GM19043 (cell line): Measurements from ENCODE around the gene TMPRSS12.
"Not testable (repeated sequence)": the region's sequence is repeated elsewhere in the genome, so short reads cannot be mapped to it uniquely, and the experiment has no call there.

Experiments used
- ATAC-seq: cut with Tn5 transposase; IDR thresholded peaks from one replicate; pipeline ENCODE4 v1.9.1; 2021; ENCODE audit warnings: low read depth; ENCODE audit not compliant: unreplicated experiment

Gene TMPRSS12

DNA sequence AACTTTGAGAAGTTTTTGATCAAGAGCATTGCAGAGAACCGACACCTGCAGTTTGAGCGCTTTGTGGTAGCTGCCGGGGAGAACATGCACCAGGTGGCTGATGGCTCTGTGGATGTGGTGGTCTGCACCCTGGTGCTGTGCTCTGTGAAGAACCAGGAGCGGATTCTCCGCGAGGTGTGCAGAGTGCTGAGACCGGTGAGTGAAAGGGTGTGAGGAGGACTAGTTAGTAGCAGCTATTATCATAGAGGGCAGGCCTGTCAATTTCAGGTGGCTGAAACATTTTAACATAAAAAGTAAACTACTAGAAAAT is 82.6 kb downstream of the TMPRSS12 start:
- ATAC-seq = no peak

DNA sequence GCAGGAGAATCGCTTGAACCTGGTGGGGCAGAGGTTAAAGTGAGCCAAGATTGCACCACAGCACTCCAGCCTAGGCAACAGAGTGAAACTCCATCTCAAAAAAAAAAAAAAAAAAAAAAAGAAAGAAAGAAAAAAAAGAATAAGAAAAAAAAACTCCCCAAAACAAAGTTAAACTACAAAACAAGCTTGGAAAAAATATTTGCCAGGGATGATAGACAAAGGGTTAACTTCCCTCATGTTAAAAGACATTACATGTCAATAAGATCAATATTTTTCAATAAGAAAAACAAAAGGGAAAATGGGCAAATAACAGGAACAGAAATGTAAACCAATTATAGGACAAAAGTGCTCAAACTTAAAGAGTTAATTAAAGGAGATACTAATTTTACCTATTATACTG is 83.2 kb downstream of the TMPRSS12 start:
- no peak for ATAC-seq

DNA sequence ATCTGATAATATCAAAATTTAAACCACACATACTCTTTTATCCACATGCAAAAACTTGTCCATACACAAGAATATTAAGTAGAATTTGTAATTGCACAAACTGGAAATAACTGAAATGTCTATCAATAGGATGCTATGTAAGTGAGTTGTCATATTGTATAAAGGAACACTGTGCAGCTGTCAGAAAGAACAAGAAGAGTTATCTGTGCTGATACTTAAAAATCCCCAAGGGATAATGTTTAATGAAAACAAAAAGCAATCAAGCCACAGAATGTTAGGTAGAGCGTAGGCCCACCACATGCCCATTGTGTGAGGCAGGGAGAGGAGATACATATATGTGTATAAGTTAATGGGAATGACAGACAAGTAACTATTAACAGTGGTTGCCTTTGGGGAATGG is 83.7 kb downstream of the TMPRSS12 start:
- ATAC-seq = no peak

DNA sequence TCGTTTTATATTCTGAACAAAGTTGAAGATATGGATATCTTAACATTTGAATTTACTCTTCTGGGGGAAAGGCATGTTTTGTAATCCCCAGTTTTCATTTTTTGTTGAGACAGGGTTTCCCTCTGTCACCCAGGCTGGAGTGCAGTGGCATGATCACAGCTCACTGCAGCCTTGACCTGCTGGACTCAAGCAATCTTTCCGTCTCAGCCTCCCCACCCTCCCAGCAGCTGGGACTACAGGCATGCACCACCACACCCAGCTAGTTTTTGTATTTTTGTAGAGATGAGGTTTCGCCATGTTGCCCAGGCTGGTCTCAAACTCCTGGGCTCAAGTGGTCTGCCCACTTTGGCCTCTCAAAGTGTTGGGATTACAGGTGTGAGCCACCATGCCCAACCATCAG is 84.2 kb downstream of the TMPRSS12 start:
- ATAC-seq = not testable (repeated sequence)

DNA sequence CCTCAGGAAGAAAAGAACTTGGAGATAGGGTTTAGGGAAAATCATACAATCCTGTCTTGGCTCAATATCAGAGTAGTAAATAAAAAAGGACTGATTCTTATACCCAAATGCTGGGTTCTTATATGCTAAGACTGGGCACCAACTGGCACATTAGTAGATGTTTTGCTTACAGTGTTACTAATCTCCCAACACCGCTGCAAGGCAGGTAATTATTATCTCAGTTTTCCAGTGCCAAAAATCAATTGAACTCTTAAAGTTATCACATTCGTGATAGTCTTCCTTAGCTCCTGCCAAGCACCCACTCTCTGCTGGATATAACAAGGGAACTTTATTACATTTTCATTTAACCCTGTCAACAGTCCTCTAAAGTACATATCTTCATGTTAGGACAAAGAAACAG is 84.6 kb downstream of the TMPRSS12 start:
- no peak for ATAC-seq

DNA sequence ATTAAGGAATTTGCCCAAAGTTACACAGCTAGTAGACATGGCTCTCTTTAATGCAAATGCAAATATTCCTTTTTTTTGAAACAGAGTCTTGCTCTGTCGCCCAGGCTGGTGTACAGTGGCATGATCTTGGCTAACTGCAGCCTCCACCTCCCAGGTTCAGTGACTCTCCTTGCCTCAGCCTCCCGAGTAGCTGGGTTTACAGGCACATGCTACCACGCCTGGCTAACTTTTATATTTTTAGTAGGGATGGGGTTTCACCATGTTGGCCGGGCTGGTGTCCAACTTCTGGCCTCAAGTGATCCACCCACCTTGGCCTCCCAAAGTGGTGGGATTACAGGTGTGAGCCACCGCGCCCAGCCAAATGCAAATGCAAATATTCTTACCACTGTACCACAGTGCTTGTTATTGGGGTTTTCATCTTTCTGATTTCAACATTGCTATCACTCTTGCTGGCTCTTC is 85.1 kb downstream of the TMPRSS12 start:
- ATAC-seq = no peak

DNA sequence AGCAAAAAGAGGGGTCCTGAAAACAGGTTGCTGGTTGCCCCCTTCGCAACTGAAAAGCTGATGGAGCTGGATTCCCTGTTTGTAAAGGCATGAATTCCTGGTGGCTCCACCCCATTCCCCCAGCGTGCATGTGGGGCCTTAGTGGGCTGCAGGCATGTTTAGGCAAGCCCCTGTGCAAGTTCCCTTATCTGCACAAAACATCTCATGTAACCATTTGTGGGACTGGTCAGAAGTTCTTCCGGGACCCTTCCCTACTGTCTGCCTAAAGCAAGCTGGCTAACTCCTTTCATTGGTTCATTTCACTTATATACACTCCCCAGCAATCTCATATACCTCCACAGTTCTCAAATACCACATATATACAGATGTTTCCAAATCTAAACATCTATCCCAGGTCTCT is 85.7 kb downstream of the TMPRSS12 start:
- no peak for ATAC-seq

DNA sequence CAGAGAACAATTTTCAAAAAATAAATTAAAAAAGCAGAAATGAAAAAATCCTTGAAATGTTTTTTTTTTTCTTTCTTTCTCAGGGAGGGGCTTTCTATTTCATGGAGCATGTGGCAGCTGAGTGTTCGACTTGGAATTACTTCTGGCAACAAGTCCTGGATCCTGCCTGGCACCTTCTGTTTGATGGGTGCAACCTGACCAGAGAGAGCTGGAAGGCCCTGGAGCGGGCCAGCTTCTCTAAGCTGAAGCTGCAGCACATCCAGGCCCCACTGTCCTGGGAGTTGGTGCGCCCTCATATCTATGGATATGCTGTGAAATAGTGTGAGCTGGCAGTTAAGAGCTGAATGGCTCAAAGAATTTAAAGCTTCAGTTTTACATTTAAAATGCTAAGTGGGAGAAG is 87.1 kb downstream of the TMPRSS12 start:
- no peak for ATAC-seq

DNA sequence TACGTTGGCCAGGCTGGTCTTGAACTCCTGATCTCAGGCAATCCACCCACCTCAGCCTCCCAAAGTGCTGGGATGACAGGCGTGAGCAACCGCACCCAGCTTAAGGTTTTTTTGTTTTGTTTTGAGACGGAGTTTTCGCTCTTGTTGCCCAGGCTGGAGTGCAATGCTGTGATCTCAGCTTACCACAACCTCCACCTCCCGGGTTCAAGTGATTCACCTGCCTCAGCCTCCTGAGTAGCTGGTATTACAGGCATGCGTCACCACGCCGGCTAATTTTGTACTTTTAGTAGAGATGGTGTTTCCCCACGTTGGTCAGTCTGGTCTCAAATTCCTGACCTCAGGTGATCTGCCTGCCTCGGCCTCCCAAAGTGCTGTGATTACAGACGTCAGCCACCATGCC is 87.8 kb downstream of the TMPRSS12 start:
- ATAC-seq = not testable (repeated sequence)

DNA sequence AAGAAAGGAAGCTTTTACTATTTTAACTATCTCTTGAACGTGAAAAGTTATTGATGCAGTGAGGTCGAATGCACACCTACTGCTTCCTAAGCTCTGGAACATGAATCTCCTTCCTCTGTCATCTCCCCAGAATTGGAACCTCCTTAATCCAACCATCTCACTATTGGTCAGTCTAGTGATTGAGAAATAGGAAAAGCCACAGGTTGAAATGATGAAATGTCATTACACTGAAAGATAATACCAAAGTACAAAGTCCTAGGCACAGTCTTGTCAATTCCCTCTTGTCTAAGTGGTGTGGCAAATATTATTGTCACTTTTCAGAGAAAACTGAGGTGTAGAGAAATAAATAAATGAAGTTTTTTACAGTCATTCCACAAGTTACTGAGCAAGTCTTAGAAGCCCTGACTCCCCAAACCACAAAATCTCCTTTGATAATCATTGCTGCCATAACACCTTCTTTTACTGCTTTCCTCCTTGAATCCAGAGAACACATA is 90.1 kb downstream of the TMPRSS12 start:
- ATAC-seq = no peak

DNA sequence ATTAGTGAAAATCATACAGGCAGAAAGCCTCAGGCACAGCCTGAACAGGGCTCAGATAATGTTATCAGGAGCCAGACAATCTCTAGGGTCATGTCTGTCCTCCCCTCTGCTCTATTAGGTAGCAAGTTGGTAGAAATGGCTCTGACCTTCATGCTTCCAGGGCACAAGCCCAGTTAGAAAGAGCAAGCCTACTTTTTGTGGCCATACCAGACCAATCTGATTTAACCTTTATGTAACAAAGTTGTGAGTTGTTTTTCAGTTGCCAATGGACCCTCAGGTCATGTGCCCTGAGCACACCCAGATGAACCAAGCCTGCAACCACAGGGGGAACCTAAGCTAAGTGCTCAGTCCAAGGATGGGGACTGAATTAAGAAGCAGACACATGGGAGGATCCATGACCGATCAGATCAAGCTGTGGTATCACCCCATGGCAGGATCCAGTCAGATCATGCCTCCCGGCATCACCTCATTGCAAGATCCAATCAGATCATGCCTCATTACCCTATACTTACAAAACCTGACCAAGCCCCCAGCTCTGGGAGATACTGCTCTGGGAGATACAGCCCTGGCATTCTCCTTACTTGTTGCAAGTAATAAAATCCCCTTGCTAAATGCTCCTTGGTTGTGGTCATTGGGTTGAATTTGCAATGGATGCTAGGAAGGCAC is 90.9 kb downstream of the TMPRSS12 start:
- no peak for ATAC-seq

DNA sequence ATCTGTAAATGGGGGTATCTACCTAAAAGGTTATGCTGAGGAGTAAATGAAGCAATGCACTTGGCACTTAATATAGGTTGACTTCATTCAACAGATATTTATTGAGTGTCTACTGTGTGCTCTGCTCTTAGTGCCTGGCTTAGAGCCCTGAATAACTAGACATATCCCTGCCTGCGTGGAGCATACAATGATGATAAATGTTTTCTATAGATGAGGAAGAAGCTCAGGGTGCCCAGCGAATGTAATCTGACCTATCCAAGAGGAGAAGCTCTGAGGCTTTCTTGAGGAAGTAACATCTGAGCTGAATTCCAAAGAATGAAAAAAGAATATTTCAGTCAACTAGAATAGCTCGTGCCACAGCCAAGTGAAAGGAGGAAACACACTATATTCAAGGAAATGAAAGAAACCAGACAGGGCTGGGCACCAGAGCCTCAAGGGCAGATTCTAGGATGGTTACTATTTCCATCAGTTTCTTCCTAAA is 91.7 kb downstream of the TMPRSS12 start:
- no peak for ATAC-seq

DNA sequence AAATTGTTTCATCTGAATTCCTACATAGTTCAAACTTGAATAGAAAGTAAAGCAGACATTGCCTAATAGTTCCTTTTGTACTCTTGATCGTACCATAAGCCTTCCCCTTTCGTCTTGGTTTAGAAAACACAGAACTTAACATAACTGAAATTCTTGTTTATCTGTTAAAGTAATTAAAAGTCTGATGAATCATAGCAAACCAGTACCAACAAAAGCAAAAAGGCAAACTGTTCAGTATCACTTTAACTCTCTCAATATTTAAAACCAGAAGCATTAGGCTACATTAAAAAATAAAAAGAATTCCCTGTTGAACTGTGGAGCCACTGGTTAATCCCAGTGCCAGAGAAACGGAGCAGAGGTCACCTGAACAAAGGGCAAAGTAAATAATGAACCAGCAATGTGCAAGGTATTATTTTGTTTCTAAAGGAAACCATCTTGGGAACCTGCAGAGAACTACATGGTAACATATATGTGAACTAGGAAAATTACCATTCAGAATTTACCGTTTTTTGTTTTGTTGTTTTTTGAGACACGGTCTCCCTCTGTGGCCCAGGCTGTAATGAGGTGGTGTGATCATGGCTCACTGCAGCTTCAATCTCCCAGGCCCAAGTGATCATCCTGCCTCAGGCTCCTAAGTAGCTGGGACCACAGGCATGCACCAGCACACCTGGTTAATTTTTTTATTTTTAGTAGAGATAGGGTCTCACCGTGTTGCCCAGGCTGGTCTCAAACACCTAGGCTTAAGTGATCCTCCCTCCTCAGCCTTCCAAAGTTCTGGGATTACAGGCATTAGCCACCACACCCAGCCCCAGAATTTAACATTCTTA is 92.5 kb downstream of the TMPRSS12 start:
- ATAC-seq = no peak

DNA sequence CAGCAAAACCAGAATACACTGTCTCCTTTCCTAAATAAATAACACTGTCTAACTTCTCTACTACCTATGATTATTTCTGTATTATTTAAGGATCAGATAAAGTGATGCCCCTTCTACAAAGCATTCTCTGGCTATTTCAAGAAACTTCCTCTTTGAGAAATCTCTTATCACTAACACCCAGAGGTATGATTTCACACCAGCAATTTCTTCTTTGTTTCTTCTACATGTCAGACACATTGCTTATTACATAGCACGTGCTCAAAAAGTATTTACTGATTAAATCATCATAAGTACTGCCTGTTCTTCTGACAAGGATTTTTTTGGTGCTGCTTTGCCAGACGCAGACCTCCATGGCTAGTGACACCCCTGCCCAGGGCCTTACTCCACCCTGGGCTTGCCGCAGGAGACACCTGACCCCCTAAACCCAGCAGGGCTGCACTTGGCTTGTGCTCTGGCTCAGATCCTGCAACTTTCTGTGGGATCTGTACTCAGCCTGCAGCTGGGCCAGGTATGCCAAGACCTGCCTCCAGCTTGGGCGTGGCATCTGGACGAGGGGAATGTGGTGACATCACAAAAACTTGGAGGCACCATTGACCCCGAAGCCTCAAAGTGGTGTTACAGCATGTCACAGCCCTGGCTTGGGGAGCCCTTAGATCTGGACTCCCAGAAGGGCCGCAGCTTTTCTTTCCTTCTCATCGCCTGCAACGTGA is 94.2 kb downstream of the TMPRSS12 start:
- ATAC-seq = no peak
